ENCODE data around the gene TBCK. TPM values are rescaled to one million over a fixed set of nuclear protein-coding genes. Genes with fewer than 3 reads are reported as not detected.

The TBCK gene
- total RNA-seq, 2 donors from 2014 or later: 15.7 to 18.8 TPM

GRCh38 chr4:106277140-106277675, 38.8 kb downstream of the TBCK start:
- no peak for DNase-seq (ENCODE audit: low spot score)
- Histone ChIP-seq H3K36me3 (peaks cover 5% of the 10 kb centered on the region), H3K27ac (no peak overlapping the region), H3K9me3 (no peaks in the 10 kb centered on the region), H3K4me3 (no peak overlapping the region), H3K27me3 (no peaks in the 10 kb centered on the region), H3K4me1 (no peaks in the 10 kb centered on the region)
- TF ChIP-seq CTCF (IDR thresholded peaks at IDR 0.05): no peak

DNA sequence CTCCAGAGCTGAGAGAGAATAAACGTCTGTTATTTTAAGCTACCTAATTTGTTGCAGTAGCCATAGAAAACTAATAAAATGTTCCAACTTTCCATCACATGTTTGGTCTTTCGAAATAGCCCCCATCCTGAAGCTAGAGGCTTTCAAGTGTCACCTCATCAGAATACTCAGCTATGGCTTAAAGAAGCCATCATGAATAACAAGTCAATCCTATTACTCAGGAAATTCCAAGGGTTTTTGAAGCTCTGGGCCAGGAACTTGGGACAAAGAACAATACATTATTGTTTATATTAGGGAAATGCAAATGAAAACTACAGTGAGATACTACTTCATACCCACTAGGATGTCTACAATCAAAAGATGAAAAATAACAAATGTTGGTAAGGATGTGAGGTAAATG, 42.2 kb downstream of the TBCK start:
- DNase-seq (ENCODE audit: low spot score): no peak
- Histone ChIP-seq H3K9me3 (no peaks in the 10 kb centered on the region), H3K4me1 (no peaks in the 10 kb centered on the region), H3K27me3 (no peaks in the 10 kb centered on the region), H3K27ac (no peak overlapping the region), H3K4me3 (no peak overlapping the region), H3K36me3 (peaks cover 5% of the 10 kb centered on the region)
- no peak for TF ChIP-seq CTCF (IDR thresholded peaks at IDR 0.05)

- no peak overlapping the region for H3K27ac ChIP-seq
- no peak for TF ChIP-seq CTCF (IDR thresholded peaks at IDR 0.05)
Measured at GRCh38 chr4:106270736-106271135, 45.3 kb downstream of the TBCK start.

GRCh38 chr4:106269711-106270110, 46.3 kb downstream of the TBCK start:
- Histone ChIP-seq H3K27me3 (no peaks in the 10 kb centered on the region), H3K4me3 (no peak overlapping the region), H3K4me1 (no peaks in the 10 kb centered on the region), H3K9me3 (no peaks in the 10 kb centered on the region), H3K27ac (no peak overlapping the region), H3K36me3 (peaks cover 2% of the 10 kb centered on the region)
- DNase-seq (ENCODE audit: low spot score): no peak
- TF ChIP-seq CTCF (IDR thresholded peaks at IDR 0.05): no peak

More at GRCh38 chr4:106270736-106271135, 45.3 kb downstream of the TBCK start:
- no peaks in the 10 kb centered on the region for H3K9me3 ChIP-seq
- H3K4me3 ChIP-seq: no peak overlapping the region
- H3K4me1 ChIP-seq: no peaks in the 10 kb centered on the region
- peaks cover 5% of the 10 kb centered on the region for H3K36me3 ChIP-seq
- DNase-seq (ENCODE audit: low spot score): no peak
- no peaks in the 10 kb centered on the region for H3K27me3 ChIP-seq

DNA sequence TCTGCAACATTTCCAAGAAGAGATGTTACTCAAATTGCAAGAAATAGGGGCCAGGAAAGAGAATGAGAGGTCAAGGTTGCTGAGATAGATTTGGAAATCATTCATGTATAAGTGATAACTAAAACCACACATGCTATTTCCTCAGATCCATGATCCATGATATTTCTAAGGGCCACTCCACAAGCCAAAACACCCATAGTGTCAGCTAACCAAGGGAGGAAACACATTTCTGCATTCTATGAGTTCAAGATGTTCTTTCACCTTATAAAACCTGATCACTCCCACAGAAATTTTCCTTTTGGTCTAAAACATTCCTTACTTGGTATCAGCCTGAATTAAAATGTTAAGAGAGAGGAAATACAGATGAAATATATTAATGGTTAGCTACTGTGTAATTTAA, 47.2 kb downstream of the TBCK start:
- no peak overlapping the region for H3K4me3 ChIP-seq
- H3K27me3 ChIP-seq: no peaks in the 10 kb centered on the region
- H3K4me1 ChIP-seq: no peaks in the 10 kb centered on the region
- no peaks in the 10 kb centered on the region for H3K36me3 ChIP-seq
- no peak for TF ChIP-seq CTCF (IDR thresholded peaks at IDR 0.05)
- DNase-seq (ENCODE audit: low spot score): no peak
- H3K27ac ChIP-seq: no peak overlapping the region
- no peaks in the 10 kb centered on the region for H3K9me3 ChIP-seq

- H3K4me3 ChIP-seq: no peak overlapping the region
- peak in 1 of 2 donors; percentile 48 for TF ChIP-seq CTCF (IDR thresholded peaks at IDR 0.05)
- no peaks in the 10 kb centered on the region for H3K36me3 ChIP-seq
- no peak overlapping the region for H3K27ac ChIP-seq
- H3K4me1 ChIP-seq: no peaks in the 10 kb centered on the region
- no peak for DNase-seq (ENCODE audit: low spot score)
- no peaks in the 10 kb centered on the region for H3K27me3 ChIP-seq
- H3K9me3 ChIP-seq: no peaks in the 10 kb centered on the region
Measured at GRCh38 chr4:106266201-106266600, 49.8 kb downstream of the TBCK start.
